ENCODE data around the gene SLCO2A1. TPM values are rescaled to one million over a fixed set of nuclear protein-coding genes. Genes with fewer than 3 reads are reported as not detected.

Gene SLCO2A1
- total and polyA plus RNA-seq, 4 experiments from 2014 or later = not detected

- CTCF ChIA-PET (ENCODE audit: partially characterized antibody) = no interaction called here
Measured at GRCh38 chr3:134038716-134039115, 9.0 kb upstream of the SLCO2A1 start.

GRCh38 chr3:134038071-134038491 lies 8.4 kb upstream of the SLCO2A1 start:
- no peak overlapping the region for H3K27ac ChIP-seq (ENCODE audit: low read depth, low read length)
- no peaks in the 10 kb centered on the region for H3K4me1 ChIP-seq (ENCODE audit: insufficient read depth, low read length)
- no peaks in the 10 kb centered on the region for H3K36me3 ChIP-seq (ENCODE audit: insufficient read depth, low read length)
- H3K9me3 ChIP-seq (ENCODE audit: control insufficient read depth in 1 of 2, low read length in 2 of 2) = no peaks in the 10 kb centered on the region
- intact Hi-C loops (cut with micrococcal nuclease) = no loop called here
- no peak overlapping the region for H3K4me3 ChIP-seq (ENCODE audit: low read length in 2 of 2)
- no peak for DNase-seq
- H3K27ac Mint-ChIP-seq = no peak overlapping the region
- H3K4me3 Mint-ChIP-seq = no peak overlapping the region
- no peaks in the 10 kb centered on the region for H3K36me3 Mint-ChIP-seq
- H3K27me3 ChIP-seq (ENCODE audit: insufficient read depth, low read length) = no peaks in the 10 kb centered on the region
- ChIA-PET POLR2A (ENCODE audit: partially characterized antibody) (no interaction called here), CTCF (ENCODE audit: partially characterized antibody) (no interaction called here)
- H3K9me3 Mint-ChIP-seq = peaks cover 0 to 2% (median 0%) of the 10 kb centered on the region in 8 donors
- H3K27me3 Mint-ChIP-seq = peaks cover 12 to 13% of the 10 kb centered on the region in 2 donors
- no peaks in the 10 kb centered on the region for H3K4me1 Mint-ChIP-seq

More at GRCh38 chr3:134038716-134039115, 9.0 kb upstream of the SLCO2A1 start:
- intact Hi-C loops (cut with micrococcal nuclease) = no loop called here
- no peak for DNase-seq
- H3K36me3 ChIP-seq (ENCODE audit: insufficient read depth, low read length) = no peaks in the 10 kb centered on the region
- Mint-ChIP-seq H3K27me3 (peaks cover 8 to 9% of the 10 kb centered on the region in 2 donors), H3K9me3 (peaks cover 0 to 2% (median 0%) of the 10 kb centered on the region in 8 donors), H3K27ac (no peak overlapping the region), H3K4me1 (no peaks in the 10 kb centered on the region), H3K4me3 (no peak overlapping the region), H3K36me3 (no peaks in the 10 kb centered on the region)
- H3K27me3 ChIP-seq (ENCODE audit: insufficient read depth, low read length) = no peaks in the 10 kb centered on the region
- POLR2A ChIA-PET (ENCODE audit: partially characterized antibody) = no interaction called here
- no peaks in the 10 kb centered on the region for H3K9me3 ChIP-seq (ENCODE audit: control insufficient read depth in 1 of 2, low read length in 2 of 2)
- H3K4me3 ChIP-seq (ENCODE audit: low read length in 2 of 2) = no peak overlapping the region
- no peaks in the 10 kb centered on the region for H3K4me1 ChIP-seq (ENCODE audit: insufficient read depth, low read length)
- no peak overlapping the region for H3K27ac ChIP-seq (ENCODE audit: low read depth, low read length)

- H3K4me1 Mint-ChIP-seq = no peaks in the 10 kb centered on the region
- no peak overlapping the region for H3K4me3 ChIP-seq (ENCODE audit: low read length in 2 of 2)
- intact Hi-C loops (cut with micrococcal nuclease) = no loop called here
- peaks cover 16 to 18% of the 10 kb centered on the region in 2 donors for H3K27me3 Mint-ChIP-seq
- no peaks in the 10 kb centered on the region for H3K27me3 ChIP-seq (ENCODE audit: insufficient read depth, low read length)
- H3K9me3 Mint-ChIP-seq = peaks cover 0 to 2% (median 0%) of the 10 kb centered on the region in 8 donors
- H3K9me3 ChIP-seq (ENCODE audit: control insufficient read depth in 1 of 2, low read length in 2 of 2) = no peaks in the 10 kb centered on the region
- H3K4me1 ChIP-seq (ENCODE audit: insufficient read depth, low read length) = no peaks in the 10 kb centered on the region
- no peak for DNase-seq
- ChIA-PET POLR2A (ENCODE audit: partially characterized antibody) (no interaction called here), CTCF (ENCODE audit: partially characterized antibody) (no interaction called here)
- no peaks in the 10 kb centered on the region for H3K36me3 ChIP-seq (ENCODE audit: insufficient read depth, low read length)
- H3K36me3 Mint-ChIP-seq = no peaks in the 10 kb centered on the region
- no peak overlapping the region for H3K27ac ChIP-seq (ENCODE audit: low read depth, low read length)
- H3K27ac Mint-ChIP-seq = no peak overlapping the region
- H3K4me3 Mint-ChIP-seq = no peak overlapping the region
Measured at GRCh38 chr3:134037168-134037567, 7.4 kb upstream of the SLCO2A1 start.

- ChIA-PET POLR2A (ENCODE audit: partially characterized antibody) (no interaction called here), CTCF (ENCODE audit: partially characterized antibody) (no interaction called here)
- no peak overlapping the region for H3K4me3 Mint-ChIP-seq
- no peaks in the 10 kb centered on the region for H3K36me3 Mint-ChIP-seq
- no peaks in the 10 kb centered on the region for H3K9me3 Mint-ChIP-seq
- peaks cover 22% of the 10 kb centered on the region in 2 donors for H3K27me3 Mint-ChIP-seq
- H3K36me3 ChIP-seq (ENCODE audit: insufficient read depth, low read length) = no peaks in the 10 kb centered on the region
- DNase-seq = no peak
- H3K4me1 ChIP-seq (ENCODE audit: insufficient read depth, low read length) = no peaks in the 10 kb centered on the region
- no peak overlapping the region for H3K4me3 ChIP-seq (ENCODE audit: low read length in 2 of 2)
- H3K27me3 ChIP-seq (ENCODE audit: insufficient read depth, low read length) = no peaks in the 10 kb centered on the region
- no peak overlapping the region for H3K27ac Mint-ChIP-seq
- no peaks in the 10 kb centered on the region for H3K9me3 ChIP-seq (ENCODE audit: control insufficient read depth in 1 of 2, low read length in 2 of 2)
- H3K27ac ChIP-seq (ENCODE audit: low read depth, low read length) = no peak overlapping the region
- no peaks in the 10 kb centered on the region for H3K4me1 Mint-ChIP-seq
- intact Hi-C loops (cut with micrococcal nuclease) = no loop called here
Measured at GRCh38 chr3:134036291-134036690, 6.6 kb upstream of the SLCO2A1 start.

- no peak overlapping the region for H3K27ac ChIP-seq (ENCODE audit: low read depth, low read length)
- Mint-ChIP-seq H3K4me1 (no peaks in the 10 kb centered on the region), H3K9me3 (no peaks in the 10 kb centered on the region), H3K36me3 (no peaks in the 10 kb centered on the region), H3K27me3 (peaks cover 21 to 22% of the 10 kb centered on the region in 2 donors), H3K27ac (no peak overlapping the region), H3K4me3 (no peak overlapping the region)
- intact Hi-C loops (cut with micrococcal nuclease) = no loop called here
- H3K9me3 ChIP-seq (ENCODE audit: control insufficient read depth in 1 of 2, low read length in 2 of 2) = no peaks in the 10 kb centered on the region
- no peak for DNase-seq
- no peaks in the 10 kb centered on the region for H3K36me3 ChIP-seq (ENCODE audit: insufficient read depth, low read length)
- ChIA-PET POLR2A (ENCODE audit: partially characterized antibody) (no interaction called here), CTCF (ENCODE audit: partially characterized antibody) (no interaction called here)
- no peaks in the 10 kb centered on the region for H3K4me1 ChIP-seq (ENCODE audit: insufficient read depth, low read length)
- no peak overlapping the region for H3K4me3 ChIP-seq (ENCODE audit: low read length in 2 of 2)
- H3K27me3 ChIP-seq (ENCODE audit: insufficient read depth, low read length) = no peaks in the 10 kb centered on the region
Measured at GRCh38 chr3:134035836-134036235, 6.1 kb upstream of the SLCO2A1 start.

- no peaks in the 10 kb centered on the region for H3K27me3 ChIP-seq (ENCODE audit: insufficient read depth, low read length)
- intact Hi-C loops (cut with micrococcal nuclease) = no loop called here
- ChIA-PET CTCF (ENCODE audit: partially characterized antibody) (no interaction called here), POLR2A (ENCODE audit: partially characterized antibody) (no interaction called here)
- peaks cover 0 to 8% (median 2%) of the 10 kb centered on the region in 4 donors for H3K4me1 Mint-ChIP-seq
- no peaks in the 10 kb centered on the region for H3K36me3 ChIP-seq (ENCODE audit: insufficient read depth, low read length)
- no peaks in the 10 kb centered on the region for H3K4me1 ChIP-seq (ENCODE audit: insufficient read depth, low read length)
- no peak overlapping the region for H3K4me3 Mint-ChIP-seq
- DNase-seq = no peak
- H3K9me3 Mint-ChIP-seq = no peaks in the 10 kb centered on the region
- peaks cover 22 to 27% of the 10 kb centered on the region in 2 donors for H3K27me3 Mint-ChIP-seq
- H3K27ac ChIP-seq (ENCODE audit: low read depth, low read length) = no peak overlapping the region
- H3K4me3 ChIP-seq (ENCODE audit: low read length in 2 of 2) = no peak overlapping the region
- H3K9me3 ChIP-seq (ENCODE audit: control insufficient read depth in 1 of 2, low read length in 2 of 2) = no peaks in the 10 kb centered on the region
- H3K36me3 Mint-ChIP-seq = no peaks in the 10 kb centered on the region
- no peak overlapping the region for H3K27ac Mint-ChIP-seq
Measured at GRCh38 chr3:134034005-134034785, 4.5 kb upstream of the SLCO2A1 start.

- Mint-ChIP-seq H3K4me1 (peaks cover 0 to 10% (median 3%) of the 10 kb centered on the region in 4 donors), H3K4me3 (no peak overlapping the region), H3K27ac (no peak overlapping the region), H3K9me3 (no peaks in the 10 kb centered on the region), H3K36me3 (no peaks in the 10 kb centered on the region), H3K27me3 (peaks cover 28 to 33% of the 10 kb centered on the region in 2 donors)
- H3K36me3 ChIP-seq (ENCODE audit: insufficient read depth, low read length) = no peaks in the 10 kb centered on the region
- no peaks in the 10 kb centered on the region for H3K4me1 ChIP-seq (ENCODE audit: insufficient read depth, low read length)
- POLR2A ChIA-PET (ENCODE audit: partially characterized antibody) = no interaction called here
- no peak overlapping the region for H3K4me3 ChIP-seq (ENCODE audit: low read length in 2 of 2)
- no peaks in the 10 kb centered on the region for H3K9me3 ChIP-seq (ENCODE audit: control insufficient read depth in 1 of 2, low read length in 2 of 2)
- DNase-seq = no peak
- CTCF ChIA-PET (ENCODE audit: partially characterized antibody) = no interaction called here
- intact Hi-C loops (cut with micrococcal nuclease) = no loop called here
- peaks cover 3% of the 10 kb centered on the region for H3K27me3 ChIP-seq (ENCODE audit: insufficient read depth, low read length)
- H3K27ac ChIP-seq (ENCODE audit: low read depth, low read length) = no peak overlapping the region
Measured at GRCh38 chr3:134033315-134033996, 3.7 kb upstream of the SLCO2A1 start.

All from CD4-positive, alpha-beta memory T cell (primary cell).